Measurements from ENCODE around the gene GYG1. TPM values are rescaled to one million over a fixed set of nuclear protein-coding genes. Genes with fewer than 3 reads are reported as not detected.

GYG1 gene
- total and polyA plus RNA-seq, 2 experiments from 2014 or later = 33.2 to 40.9 TPM

DNA sequence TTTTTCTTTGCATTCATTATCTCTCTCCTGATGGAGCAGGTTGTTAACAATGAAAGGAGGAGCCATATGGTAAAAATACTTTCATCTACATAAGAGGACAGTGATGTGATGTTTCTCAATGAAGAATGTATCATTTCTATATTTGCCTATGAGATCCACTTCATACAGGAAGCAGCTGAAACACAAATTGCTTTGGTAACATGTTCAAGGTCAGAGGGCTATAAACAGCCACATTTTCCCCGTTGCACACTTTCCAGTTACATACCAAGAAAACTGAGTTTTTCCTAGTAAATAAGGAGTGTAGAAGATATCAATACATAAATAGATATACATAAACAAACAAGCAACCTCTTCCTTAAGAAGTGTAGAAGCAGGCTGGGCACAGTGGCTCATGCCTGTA is 32.6 kb upstream of the GYG1 start:
- Histone ChIP-seq H3K27ac (ENCODE audit: low read depth) (no peak overlapping the region), H3F3A (replicated peaks; ENCODE audit: low read depth) (no peaks in the 10 kb centered on the region; the same call in 1 of the 2 replicates), H3K79me2 (replicated peaks; ENCODE audit: insufficient read depth) (no peaks in the 10 kb centered on the region), H3K36me3 (ENCODE audit: insufficient read depth) (no peaks in the 10 kb centered on the region), H4K20me1 (replicated peaks; ENCODE audit: insufficient read depth) (no peaks in the 10 kb centered on the region), H3K27me3 (ENCODE audit: insufficient read depth) (no peaks in the 10 kb centered on the region), H3K4me1 (ENCODE audit: insufficient read depth) (peaks cover 3% of the 10 kb centered on the region; the same call in 1 of the 2 replicates), H3K4me2 (no peak overlapping the region), H3K4me3 (no peak overlapping the region), H2AFZ (no peak overlapping the region), H3K9me2 (ENCODE audit: insufficient read depth) (no peaks in the 10 kb centered on the region)
- H3K27me3 Mint-ChIP-seq (ENCODE audit: insufficient read depth, low read depth, poor library complexity) = peaks cover 9% of the 10 kb centered on the region
- peaks cover 30% of the 10 kb centered on the region for H3K4me1 Mint-ChIP-seq
- no peak overlapping the region for H3K4me3 Mint-ChIP-seq
- TF ChIP-seq, protein P1, sequence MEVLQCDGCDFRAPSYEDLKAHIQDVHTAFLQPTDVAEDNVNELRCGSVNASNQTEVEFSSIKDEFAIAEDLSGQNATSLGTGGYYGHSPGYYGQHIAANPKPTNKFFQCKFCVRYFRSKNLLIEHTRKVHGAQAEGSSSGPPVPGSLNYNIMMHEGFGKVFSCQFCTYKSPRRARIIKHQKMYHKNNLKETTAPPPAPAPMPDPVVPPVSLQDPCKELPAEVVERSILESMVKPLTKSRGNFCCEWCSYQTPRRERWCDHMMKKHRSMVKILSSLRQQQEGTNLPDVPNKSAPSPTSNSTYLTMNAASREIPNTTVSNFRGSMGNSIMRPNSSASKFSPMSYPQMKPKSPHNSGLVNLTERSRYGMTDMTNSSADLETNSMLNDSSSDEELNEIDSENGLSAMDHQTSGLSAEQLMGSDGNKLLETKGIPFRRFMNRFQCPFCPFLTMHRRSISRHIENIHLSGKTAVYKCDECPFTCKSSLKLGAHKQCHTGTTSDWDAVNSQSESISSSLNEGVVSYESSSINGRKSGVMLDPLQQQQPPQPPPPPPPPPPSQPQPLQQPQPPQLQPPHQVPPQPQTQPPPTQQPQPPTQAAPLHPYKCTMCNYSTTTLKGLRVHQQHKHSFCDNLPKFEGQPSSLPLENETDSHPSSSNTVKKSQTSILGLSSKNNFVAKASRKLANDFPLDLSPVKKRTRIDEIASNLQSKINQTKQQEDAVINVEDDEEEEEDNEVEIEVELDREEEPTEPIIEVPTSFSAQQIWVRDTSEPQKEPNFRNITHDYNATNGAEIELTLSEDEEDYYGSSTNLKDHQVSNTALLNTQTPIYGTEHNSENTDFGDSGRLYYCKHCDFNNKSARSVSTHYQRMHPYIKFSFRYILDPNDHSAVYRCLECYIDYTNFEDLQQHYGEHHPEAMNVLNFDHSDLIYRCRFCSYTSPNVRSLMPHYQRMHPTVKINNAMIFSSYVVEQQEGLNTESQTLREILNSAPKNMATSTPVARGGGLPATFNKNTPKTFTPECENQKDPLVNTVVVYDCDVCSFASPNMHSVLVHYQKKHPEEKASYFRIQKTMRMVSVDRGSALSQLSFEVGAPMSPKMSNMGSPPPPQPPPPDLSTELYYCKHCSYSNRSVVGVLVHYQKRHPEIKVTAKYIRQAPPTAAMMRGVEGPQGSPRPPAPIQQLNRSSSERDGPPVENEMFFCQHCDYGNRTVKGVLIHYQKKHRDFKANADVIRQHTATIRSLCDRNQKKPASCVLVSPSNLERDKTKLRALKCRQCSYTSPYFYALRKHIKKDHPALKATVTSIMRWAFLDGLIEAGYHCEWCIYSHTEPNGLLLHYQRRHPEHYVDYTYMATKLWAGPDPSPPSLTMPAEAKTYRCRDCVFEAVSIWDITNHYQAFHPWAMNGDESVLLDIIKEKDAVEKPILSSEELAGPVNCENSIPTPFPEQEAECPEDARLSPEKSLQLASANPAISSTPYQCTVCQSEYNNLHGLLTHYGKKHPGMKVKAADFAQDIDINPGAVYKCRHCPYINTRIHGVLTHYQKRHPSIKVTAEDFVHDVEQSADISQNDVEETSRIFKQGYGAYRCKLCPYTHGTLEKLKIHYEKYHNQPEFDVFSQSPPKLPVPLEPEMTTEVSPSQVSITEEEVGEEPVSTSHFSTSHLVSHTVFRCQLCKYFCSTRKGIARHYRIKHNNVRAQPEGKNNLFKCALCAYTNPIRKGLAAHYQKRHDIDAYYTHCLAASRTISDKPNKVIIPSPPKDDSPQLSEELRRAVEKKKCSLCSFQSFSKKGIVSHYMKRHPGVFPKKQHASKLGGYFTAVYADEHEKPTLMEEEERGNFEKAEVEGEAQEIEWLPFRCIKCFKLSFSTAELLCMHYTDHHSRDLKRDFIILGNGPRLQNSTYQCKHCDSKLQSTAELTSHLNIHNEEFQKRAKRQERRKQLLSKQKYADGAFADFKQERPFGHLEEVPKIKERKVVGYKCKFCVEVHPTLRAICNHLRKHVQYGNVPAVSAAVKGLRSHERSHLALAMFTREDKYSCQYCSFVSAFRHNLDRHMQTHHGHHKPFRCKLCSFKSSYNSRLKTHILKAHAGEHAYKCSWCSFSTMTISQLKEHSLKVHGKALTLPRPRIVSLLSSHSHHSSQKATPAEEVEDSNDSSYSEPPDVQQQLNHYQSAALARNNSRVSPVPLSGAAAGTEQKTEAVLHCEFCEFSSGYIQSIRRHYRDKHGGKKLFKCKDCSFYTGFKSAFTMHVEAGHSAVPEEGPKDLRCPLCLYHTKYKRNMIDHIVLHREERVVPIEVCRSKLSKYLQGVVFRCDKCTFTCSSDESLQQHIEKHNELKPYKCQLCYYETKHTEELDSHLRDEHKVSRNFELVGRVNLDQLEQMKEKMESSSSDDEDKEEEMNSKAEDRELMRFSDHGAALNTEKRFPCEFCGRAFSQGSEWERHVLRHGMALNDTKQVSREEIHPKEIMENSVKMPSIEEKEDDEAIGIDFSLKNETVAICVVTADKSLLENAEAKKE (CRISPR knock-in tag; IDR thresholded peaks at IDR 0.05) = no peak
- TF ChIP-seq ZNF331 (CRISPR knock-in tag; IDR thresholded peaks at IDR 0.05; ENCODE audit: low read depth) (no peak), JUNB (IDR thresholded peaks at IDR 0.05; ENCODE audit: unreplicated experiment) (no peak), EZH2phosphoT487 (IDR thresholded peaks at IDR 0.05; ENCODE audit: unreplicated experiment) (no peak), EZH2 (IDR thresholded peaks at IDR 0.05; ENCODE audit: low read depth, unreplicated experiment) (no peak), CREB1 (CRISPR knock-in tag; IDR thresholded peaks at IDR 0.05; ENCODE audit: low read depth) (no peak), POLR2AphosphoS5 (IDR thresholded peaks at IDR 0.05; ENCODE audit: low read depth) (no peak), ZNF114 (CRISPR knock-in tag; IDR thresholded peaks at IDR 0.05) (no peak), STAT1 (IDR thresholded peaks at IDR 0.05; ENCODE audit: unreplicated experiment) (no peak)
- TF ChIP-seq, protein P2, sequence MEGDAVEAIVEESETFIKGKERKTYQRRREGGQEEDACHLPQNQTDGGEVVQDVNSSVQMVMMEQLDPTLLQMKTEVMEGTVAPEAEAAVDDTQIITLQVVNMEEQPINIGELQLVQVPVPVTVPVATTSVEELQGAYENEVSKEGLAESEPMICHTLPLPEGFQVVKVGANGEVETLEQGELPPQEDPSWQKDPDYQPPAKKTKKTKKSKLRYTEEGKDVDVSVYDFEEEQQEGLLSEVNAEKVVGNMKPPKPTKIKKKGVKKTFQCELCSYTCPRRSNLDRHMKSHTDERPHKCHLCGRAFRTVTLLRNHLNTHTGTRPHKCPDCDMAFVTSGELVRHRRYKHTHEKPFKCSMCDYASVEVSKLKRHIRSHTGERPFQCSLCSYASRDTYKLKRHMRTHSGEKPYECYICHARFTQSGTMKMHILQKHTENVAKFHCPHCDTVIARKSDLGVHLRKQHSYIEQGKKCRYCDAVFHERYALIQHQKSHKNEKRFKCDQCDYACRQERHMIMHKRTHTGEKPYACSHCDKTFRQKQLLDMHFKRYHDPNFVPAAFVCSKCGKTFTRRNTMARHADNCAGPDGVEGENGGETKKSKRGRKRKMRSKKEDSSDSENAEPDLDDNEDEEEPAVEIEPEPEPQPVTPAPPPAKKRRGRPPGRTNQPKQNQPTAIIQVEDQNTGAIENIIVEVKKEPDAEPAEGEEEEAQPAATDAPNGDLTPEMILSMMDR (conservative IDR thresholded peaks at IDR 0.05; ENCODE audit: low read depth in 2 of 2) = no peak
- TF ChIP-seq, protein P3, sequence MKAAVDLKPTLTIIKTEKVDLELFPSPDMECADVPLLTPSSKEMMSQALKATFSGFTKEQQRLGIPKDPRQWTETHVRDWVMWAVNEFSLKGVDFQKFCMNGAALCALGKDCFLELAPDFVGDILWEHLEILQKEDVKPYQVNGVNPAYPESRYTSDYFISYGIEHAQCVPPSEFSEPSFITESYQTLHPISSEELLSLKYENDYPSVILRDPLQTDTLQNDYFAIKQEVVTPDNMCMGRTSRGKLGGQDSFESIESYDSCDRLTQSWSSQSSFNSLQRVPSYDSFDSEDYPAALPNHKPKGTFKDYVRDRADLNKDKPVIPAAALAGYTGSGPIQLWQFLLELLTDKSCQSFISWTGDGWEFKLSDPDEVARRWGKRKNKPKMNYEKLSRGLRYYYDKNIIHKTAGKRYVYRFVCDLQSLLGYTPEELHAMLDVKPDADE (IDR thresholded peaks at IDR 0.05) = no peak
- no peak overlapping the region for H3K27ac Mint-ChIP-seq
- no peaks in the 10 kb centered on the region for H3K36me3 Mint-ChIP-seq (ENCODE audit: low read depth)
- ATAC-seq = no peak
- H3K9me3 Mint-ChIP-seq = no peaks in the 10 kb centered on the region; the same call in 2 of the 3 replicates
- DNase-seq (ENCODE audit: low spot score) = no peak
